Thoracic aorta (tissue), 2 donors: ENCODE results near the gene C1R. TPM values are rescaled to one million over a fixed set of nuclear protein-coding genes. Genes with fewer than 3 reads are reported as not detected.

Experiments used
- ATAC-seq: fragments of 150-250 bp; one replicate; pipeline ENCODE4 v1.8.0; 2017; ENCODE audit warnings: low read depth; ENCODE audit not compliant: insufficient number of reproducible peaks, low FRiP score
- DNase-seq: peaks from one replicate; pipeline ENCODE4 v3.0.0-alpha.2; 2020; ENCODE audit warnings: low spot score
- H3K27ac ChIP-seq, 2 donors: fragments of 200-600 bp; sonication (generic); 1 replicate in 1 of 2; 2 replicates in 1 of 2; pipeline ENCODE4 v1.5.1; 2016; ENCODE audit warnings: mild to moderate bottlenecking in 2 of 2, moderate library complexity in 2 of 2
- H3K27me3 ChIP-seq: fragments of 200-600 bp; sonication (generic); replicated peaks from 2 replicates; pipeline ENCODE4 v1.6.0; 2016; ENCODE audit warnings: mild to moderate bottlenecking; ENCODE audit not compliant: insufficient read depth
- H3K36me3 ChIP-seq: fragments of 200-600 bp; sonication (generic); one replicate; pipeline ENCODE4 v1.5.1; 2016
- H3K4me1 ChIP-seq, 2 donors: fragments of 200-600 bp; sonication (generic); 1 replicate in 1 of 2; 2 replicates in 1 of 2; pipeline versions ENCODE4 v1.5.1 to v1.6.0; 2016; ENCODE audit warnings: low read depth in 2 of 2, mild to moderate bottlenecking in 1 of 2; ENCODE audit not compliant: control insufficient read depth in 1 of 2
- H3K4me3 ChIP-seq: fragments of 200-600 bp; sonication (generic); 2 replicates; pipeline ENCODE4 v1.5.1; 2016; ENCODE audit warnings: mild to moderate bottlenecking
- H3K9me3 ChIP-seq: fragments of 200-600 bp; sonication (generic); 2 replicates; pipeline ENCODE4 v1.5.1; 2016
- CTCF ChIP-seq: fragments of 200-600 bp; sonication (generic); IDR thresholded peaks from one replicate; pipeline ENCODE4 v1.5.1; 2019; ENCODE audit warnings: antibody characterized with exemption
- total RNA-seq, 2 donors: library from RNA; depleted of rRNA; stranded (reverse); fragments of >200 nt; gene quantifications; one replicate each; pipeline versions ENCODE4 v1.1.0 to v1.2.3, GENCODE V29; 2016

C1R gene
- total RNA-seq, 2 donors from 2014 or later: 811 to 997 TPM

DNA sequence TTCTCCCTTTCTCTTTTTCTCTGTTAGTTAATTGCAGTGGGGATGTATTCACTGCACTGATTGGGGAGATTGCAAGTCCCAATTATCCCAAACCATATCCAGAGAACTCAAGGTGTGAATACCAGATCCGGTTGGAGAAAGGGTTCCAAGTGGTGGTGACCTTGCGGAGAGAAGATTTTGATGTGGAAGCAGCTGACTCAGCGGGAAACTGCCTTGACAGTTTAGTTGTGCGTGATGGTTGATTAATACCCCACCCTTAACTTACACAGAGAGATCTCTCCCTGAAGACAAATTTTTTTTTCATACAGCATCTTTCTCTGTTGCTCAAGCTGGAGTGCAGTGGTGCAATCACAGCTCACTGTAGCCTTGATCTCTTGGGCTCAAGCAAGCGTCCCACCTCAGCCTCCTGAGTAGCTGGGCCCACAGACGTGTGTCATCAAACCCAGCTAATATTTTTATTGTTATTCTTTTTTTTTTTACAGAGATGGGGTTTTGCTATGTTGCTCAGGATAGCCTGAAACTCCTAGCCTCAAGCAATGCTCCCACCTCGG, 27.1 kb downstream of the C1R start:
- no peak for DNase-seq
- H3K4me1 ChIP-seq: peaks cover 6 to 15% of the 10 kb centered on the region in 2 donors
- no peaks in the 10 kb centered on the region for H3K9me3 ChIP-seq
- no peak for TF ChIP-seq CTCF
- no peak overlapping the region for H3K27ac ChIP-seq
- no peak for ATAC-seq
- H3K4me3 ChIP-seq: no peak overlapping the region
- peaks cover 37% of the 10 kb centered on the region for H3K36me3 ChIP-seq
- no peaks in the 10 kb centered on the region for H3K27me3 ChIP-seq

GRCh38 chr12:7064516-7064915, 27.7 kb downstream of the C1R start:
- Histone ChIP-seq H3K9me3 (no peaks in the 10 kb centered on the region), H3K27me3 (no peaks in the 10 kb centered on the region), H3K4me3 (no peak overlapping the region), H3K36me3 (peaks cover 32% of the 10 kb centered on the region), H3K4me1 (peaks cover 11 to 21% of the 10 kb centered on the region in 2 donors), H3K27ac (no peak overlapping the region)
- ATAC-seq (no peak), DNase-seq (no peak)
- no peak for TF ChIP-seq CTCF

GRCh38 chr12:7061596-7061995, 30.6 kb downstream of the C1R start:
- Histone ChIP-seq H3K4me1 (peaks cover 12 to 24% of the 10 kb centered on the region in 2 donors), H3K36me3 (peaks cover 22% of the 10 kb centered on the region), H3K9me3 (no peaks in the 10 kb centered on the region), H3K4me3 (peak overlapping the region; percentile 69), H3K27ac (peak overlapping the region in 1 of 2 donors; percentile 74), H3K27me3 (no peaks in the 10 kb centered on the region)
- ATAC-seq (no peak), DNase-seq (no peak)
- TF ChIP-seq CTCF: no peak

- peaks cover 17% of the 10 kb centered on the region for H3K36me3 ChIP-seq
- no peak for ATAC-seq
- peaks cover 12 to 24% of the 10 kb centered on the region in 2 donors for H3K4me1 ChIP-seq
- peak overlapping the region; percentile 71 to 74 for H3K27ac ChIP-seq
- DNase-seq: no peak
- H3K9me3 ChIP-seq: no peaks in the 10 kb centered on the region
- no peaks in the 10 kb centered on the region for H3K27me3 ChIP-seq
- H3K4me3 ChIP-seq: peak overlapping the region; percentile 69
- TF ChIP-seq CTCF: no peak
Measured at GRCh38 chr12:7061138-7061537, 31.1 kb downstream of the C1R start.

GRCh38 chr12:7060353-7060954, 31.8 kb downstream of the C1R start, which contains the start of gene C1S:
Gene C1S (plus strand): TSS chr12:7060718. CDS start chr12:7061913, 1,195 bp downstream.
- Histone ChIP-seq H3K9me3 (no peaks in the 10 kb centered on the region), H3K4me1 (peaks cover 12 to 24% of the 10 kb centered on the region in 2 donors), H3K36me3 (peaks cover 11% of the 10 kb centered on the region), H3K4me3 (peak within 1 kb of the TSS; percentile 69), H3K27ac (peak within 1 kb of the TSS; percentile 71 to 74), H3K27me3 (no peaks in the 10 kb centered on the region)
- peak; percentile 73 for TF ChIP-seq CTCF
- ATAC-seq: peak; percentile 98
- peak; percentile 68 for DNase-seq
